RWPE2 (cell line): ENCODE data around the gene AGBL2.
"Not testable (repeated sequence)": the region's sequence is repeated elsewhere in the genome, so short reads cannot be mapped to it uniquely, and the experiment has no call there.

Source experiments
- ATAC-seq: fragments of 200-7000 bp; cut with Tn5 transposase; 3 replicates; pipeline ENCODE4 v1.9.1; 2021; ENCODE audit warnings: low read depth
- DNase-seq: peaks from one replicate; pipeline ENCODE4 v3.0.0-alpha.2; 2020; ENCODE audit warnings: low spot score
- H3K27ac ChIP-seq: fragments of 450-650 bp; 2 replicates; pipeline ENCODE4 v1.5.1; 2017; ENCODE audit warnings: mild to moderate bottlenecking; ENCODE audit not compliant: poor library complexity, severe bottlenecking
- H3K27me3 ChIP-seq: fragments of 250-450 bp; sonication (Bioruptor Pico); 2 replicates; pipeline ENCODE4 v1.5.1; 2021; ENCODE audit warnings: mild to moderate bottlenecking, moderate library complexity; ENCODE audit not compliant: insufficient read depth, poor library complexity, severe bottlenecking
- H3K36me3 ChIP-seq: fragments of 250-450 bp; sonication (Bioruptor Pico); 2 replicates; pipeline ENCODE4 v1.5.1; 2020; ENCODE audit warnings: low read depth, mild to moderate bottlenecking, moderate library complexity
- H3K4me1 ChIP-seq: fragments of 250-450 bp; sonication (Bioruptor Pico); 2 replicates; pipeline ENCODE4 v1.5.1; 2021; ENCODE audit warnings: mild to moderate bottlenecking, moderate library complexity; ENCODE audit not compliant: insufficient read depth, poor library complexity, severe bottlenecking
- H3K4me3 ChIP-seq: fragments of 250-450 bp; sonication (Bioruptor Pico); 2 replicates; pipeline ENCODE4 v1.5.1; 2021; ENCODE audit warnings: mild to moderate bottlenecking, moderate library complexity; ENCODE audit not compliant: severe bottlenecking
- H3K9me3 ChIP-seq: fragments of 250-450 bp; sonication (Bioruptor Pico); 2 replicates; pipeline ENCODE4 v1.5.1; 2021; ENCODE audit warnings: mild to moderate bottlenecking, moderate library complexity; ENCODE audit not compliant: severe bottlenecking
- CTCF ChIP-seq: fragments of 450-650 bp; IDR thresholded peaks from one replicate; pipeline ENCODE4 v1.5.1; 2017; ENCODE audit warnings: mild to moderate bottlenecking, moderate library complexity; ENCODE audit not compliant: poor library complexity, severe bottlenecking

Gene AGBL2

GRCh38 chr11:47689480-47689879 is 25.7 kb downstream of the AGBL2 start:
- no peaks in the 10 kb centered on the region for H3K4me1 ChIP-seq
- TF ChIP-seq CTCF: no peak
- no peaks in the 10 kb centered on the region for H3K36me3 ChIP-seq
- H3K9me3 ChIP-seq: no peaks in the 10 kb centered on the region
- ATAC-seq (no peak), DNase-seq (no peak)
- no peak overlapping the region for H3K4me3 ChIP-seq
- no peak overlapping the region for H3K27ac ChIP-seq
- H3K27me3 ChIP-seq: no peaks in the 10 kb centered on the region

GRCh38 chr11:47688991-47689390 is 26.2 kb downstream of the AGBL2 start:
- no peak for TF ChIP-seq CTCF
- ATAC-seq (no peak), DNase-seq (no peak)
- Histone ChIP-seq H3K4me1 (no peaks in the 10 kb centered on the region), H3K27me3 (no peaks in the 10 kb centered on the region), H3K27ac (no peak overlapping the region), H3K36me3 (no peaks in the 10 kb centered on the region), H3K9me3 (no peaks in the 10 kb centered on the region), H3K4me3 (no peak overlapping the region)

DNA sequence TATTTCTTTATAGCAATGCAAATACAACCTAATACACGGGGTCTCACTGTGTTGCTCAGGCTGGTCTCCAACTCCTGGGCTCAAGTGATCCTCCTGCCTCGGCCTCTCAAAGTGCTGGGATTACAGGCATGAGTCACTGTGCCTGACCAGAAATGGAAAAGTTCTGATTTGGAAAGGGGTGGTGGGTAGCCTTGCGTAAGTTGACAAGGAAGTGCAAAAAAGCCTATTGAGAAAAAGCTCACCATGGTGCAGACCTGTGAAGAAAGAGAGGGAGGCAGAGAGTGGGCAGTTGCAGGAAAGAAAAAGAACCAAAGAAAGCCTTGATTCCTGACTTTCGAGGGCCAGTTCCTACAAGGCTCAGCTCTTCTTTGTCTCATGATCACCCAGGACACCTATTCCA is 27.1 kb downstream of the AGBL2 start:
- H3K4me3 ChIP-seq: no peak overlapping the region
- DNase-seq: no peak

GRCh38 chr11:47686704-47687103 is 28.5 kb downstream of the AGBL2 start:
- ATAC-seq, H3K27ac ChIP-seq, H3K36me3 ChIP-seq, H3K4me3 ChIP-seq, DNase-seq, H3K27me3 ChIP-seq, H3K4me1 ChIP-seq, H3K9me3 ChIP-seq: not testable (repeated sequence)

More for the DNA sequence above, 27.1 kb downstream of the AGBL2 start:
- Histone ChIP-seq H3K9me3 (no peaks in the 10 kb centered on the region), H3K27ac (no peak overlapping the region), H3K27me3 (no peaks in the 10 kb centered on the region), H3K4me1 (no peaks in the 10 kb centered on the region), H3K36me3 (no peaks in the 10 kb centered on the region)
- no peak for ATAC-seq
- no peak for TF ChIP-seq CTCF

- no peaks in the 10 kb centered on the region for H3K9me3 ChIP-seq
- no peak for TF ChIP-seq CTCF
- H3K27me3 ChIP-seq: no peaks in the 10 kb centered on the region
- H3K27ac ChIP-seq: no peak overlapping the region
- no peaks in the 10 kb centered on the region for H3K36me3 ChIP-seq
- no peak overlapping the region for H3K4me3 ChIP-seq
- H3K4me1 ChIP-seq: no peaks in the 10 kb centered on the region
- no peak for ATAC-seq
- DNase-seq: no peak
Observed at GRCh38 chr11:47686151-47686550, 29.0 kb downstream of the AGBL2 start.
